Suprapubic skin (tissue), 4 donors: ENCODE measurements around the gene NCAPG2. TPM values are rescaled to one million over a fixed set of nuclear protein-coding genes. Genes with fewer than 3 reads are reported as not detected.

Experiments used
- DNase-seq, 2 donors: peaks; one replicate each; pipeline ENCODE4 v3.0.0-alpha.2; 2019; ENCODE audit warnings: low spot score in 2 of 2
- H3K27ac ChIP-seq: fragments of 200-600 bp; sonication (generic); one replicate; pipeline ENCODE4 v1.5.1; 2019
- H3K27me3 ChIP-seq: fragments of 200-600 bp; sonication (generic); one replicate; pipeline ENCODE4 v1.5.1; 2019
- H3K36me3 ChIP-seq: fragments of 200-600 bp; sonication (generic); one replicate; pipeline ENCODE4 v1.5.1; 2019
- H3K4me1 ChIP-seq: fragments of 200-600 bp; sonication (generic); one replicate; pipeline ENCODE4 v1.5.1; 2019
- H3K4me3 ChIP-seq: fragments of 200-600 bp; sonication (generic); one replicate; pipeline ENCODE4 v1.5.1; 2019; ENCODE audit warnings: mild to moderate bottlenecking
- H3K9me3 ChIP-seq: fragments of 200-600 bp; sonication (generic); one replicate; pipeline ENCODE4 v1.5.1; 2019
- CTCF ChIP-seq, 2 donors: fragments of 200-600 bp in 1 of 2; fragments of 450-650 bp in 1 of 2; sonication (generic) in 1 of 2; IDR thresholded peaks; one replicate each; pipeline ENCODE4 v1.5.1; 2016 to 2019; ENCODE audit warnings: antibody characterized with exemption in 2 of 2, mild to moderate bottlenecking in 1 of 2, moderate library complexity in 1 of 2
- EP300 ChIP-seq: sonication (generic); formaldehyde crosslinking; IDR thresholded peaks from one replicate; pipeline ENCODE4 v1.6.1; 2017; ENCODE audit warnings: antibody characterized with exemption
- POLR2A ChIP-seq, 2 donors: fragments of 450-650 bp; IDR thresholded peaks; one replicate each; pipeline ENCODE4 v1.6.1; 2017; ENCODE audit warnings: antibody characterized with exemption in 2 of 2, mild to moderate bottlenecking in 2 of 2, moderate library complexity in 2 of 2
- POLR2AphosphoS5 ChIP-seq, 3 donors: sonication (generic); formaldehyde crosslinking; IDR thresholded peaks; one replicate each; pipeline ENCODE4 v1.6.1; 2017; ENCODE audit warnings: antibody characterized with exemption in 3 of 3
- WGBS: methylation state at CpG from one replicate; pipeline ENCODE4 v1.1.5; 2018; 5-methylcytosine and 5-hydroxymethylcytosine counted together
- total RNA-seq, 4 donors: library from RNA; depleted of rRNA; stranded (reverse); fragments of >200 nt; gene quantifications; one replicate each; pipeline ENCODE4 v1.1.0, GENCODE V29; 2016

Gene NCAPG2
- total RNA-seq, 4 donors from 2014 or later, result 5.6 to 11.4 (median 7.2) TPM

GRCh38 chr7:158662610-158663427 lies 41.8 kb downstream of the NCAPG2 start:
- H3K36me3 ChIP-seq, result peaks cover 28% of the 10 kb centered on the region
- no peaks in the 10 kb centered on the region for H3K4me1 ChIP-seq
- DNase-seq, result no peak
- H3K9me3 ChIP-seq, result no peaks in the 10 kb centered on the region
- H3K4me3 ChIP-seq, result no peak overlapping the region
- H3K27me3 ChIP-seq, result no peaks in the 10 kb centered on the region
- WGBS, result 87% methylated on average over 13 of the region's 14 CpGs
- H3K27ac ChIP-seq, result no peak overlapping the region
- TF ChIP-seq EP300 (no peak), POLR2A (IDR thresholded peaks at IDR 0.05) (no peak), POLR2AphosphoS5 (IDR thresholded peaks at IDR 0.05) (no peak), CTCF (IDR thresholded peaks at IDR 0.05) (no peak)

GRCh38 chr7:158658475-158658874 lies 46.1 kb downstream of the NCAPG2 start:
- Histone ChIP-seq H3K4me3 (no peak overlapping the region), H3K4me1 (no peaks in the 10 kb centered on the region), H3K9me3 (no peaks in the 10 kb centered on the region), H3K36me3 (peaks cover 44% of the 10 kb centered on the region), H3K27ac (no peak overlapping the region), H3K27me3 (no peaks in the 10 kb centered on the region)
- no peak for DNase-seq
- TF ChIP-seq POLR2A (IDR thresholded peaks at IDR 0.05) (no peak), EP300 (no peak), CTCF (IDR thresholded peaks at IDR 0.05) (no peak), POLR2AphosphoS5 (IDR thresholded peaks at IDR 0.05) (no peak)
- whole genome bisulfite sequencing, result 89% methylated on average over 2 of the region's 2 CpGs

- no peak for TF ChIP-seq CTCF (IDR thresholded peaks at IDR 0.05)
- no peak for TF ChIP-seq EP300
- TF ChIP-seq POLR2A (IDR thresholded peaks at IDR 0.05), result no peak
- no peak for TF ChIP-seq POLR2AphosphoS5 (IDR thresholded peaks at IDR 0.05)
- WGBS, result 88% methylated on average over 10 of the region's 10 CpGs
- Histone ChIP-seq H3K4me1 (no peaks in the 10 kb centered on the region), H3K27me3 (no peaks in the 10 kb centered on the region), H3K4me3 (no peak overlapping the region), H3K27ac (no peak overlapping the region), H3K36me3 (peaks cover 32% of the 10 kb centered on the region), H3K9me3 (no peaks in the 10 kb centered on the region)
- DNase-seq, result no peak
Measured at GRCh38 chr7:158657189-158657746, 47.3 kb downstream of the NCAPG2 start.

- no peaks in the 10 kb centered on the region for H3K4me1 ChIP-seq
- H3K27me3 ChIP-seq, result no peaks in the 10 kb centered on the region
- H3K9me3 ChIP-seq, result no peaks in the 10 kb centered on the region
- no peak overlapping the region for H3K27ac ChIP-seq
- peaks cover 26% of the 10 kb centered on the region for H3K36me3 ChIP-seq
- TF ChIP-seq CTCF (IDR thresholded peaks at IDR 0.05) (no peak), EP300 (no peak), POLR2A (IDR thresholded peaks at IDR 0.05) (no peak), POLR2AphosphoS5 (IDR thresholded peaks at IDR 0.05) (no peak)
- H3K4me3 ChIP-seq, result no peak overlapping the region
- DNase-seq, result no peak
- WGBS, result 76% methylated on average over 6 of the region's 7 CpGs
Measured at GRCh38 chr7:158655931-158656441, 48.6 kb downstream of the NCAPG2 start.

- Histone ChIP-seq H3K9me3 (no peaks in the 10 kb centered on the region), H3K4me3 (no peak overlapping the region), H3K36me3 (peaks cover 23% of the 10 kb centered on the region), H3K4me1 (no peaks in the 10 kb centered on the region), H3K27me3 (no peaks in the 10 kb centered on the region), H3K27ac (no peak overlapping the region)
- no peak for DNase-seq
- TF ChIP-seq EP300, result no peak
- no peak for TF ChIP-seq POLR2A (IDR thresholded peaks at IDR 0.05)
- no peak for TF ChIP-seq POLR2AphosphoS5 (IDR thresholded peaks at IDR 0.05)
- TF ChIP-seq CTCF (IDR thresholded peaks at IDR 0.05), result no peak
- WGBS, result 96% methylated on average over 11 of the region's 11 CpGs
Measured at GRCh38 chr7:158655507-158655906, 49.1 kb downstream of the NCAPG2 start.
